Prostate gland (tissue), 2 donors: ENCODE results near the gene PTPRM.

ENCODE experiments used
- CTCF ChIP-seq, 4 experiments: fragments of 200-600 bp in 2 of 4; fragments of 450-650 bp in 2 of 4; sonication (generic) in 2 of 4; IDR thresholded peaks; 1 replicate in 3 of 4; 2 replicates in 1 of 4; pipeline ENCODE4 v1.5.1; 2016 to 2019; ENCODE audit warnings: antibody characterized with exemption in 4 of 4, mild to moderate bottlenecking in 2 of 4, moderate library complexity in 2 of 4
- POLR2A ChIP-seq: fragments of 450-650 bp; IDR thresholded peaks from one replicate; pipeline ENCODE4 v1.6.1; 2016; ENCODE audit warnings: antibody characterized with exemption, mild to moderate bottlenecking

- no peak for TF ChIP-seq POLR2A
- no peak for TF ChIP-seq CTCF (IDR thresholded peaks at IDR 0.05)
Observed at GRCh38 chr18:8423051-8423557, 856.0 kb downstream of the PTPRM start.
